ENCODE measurements around the gene ASIC3.

DNA sequence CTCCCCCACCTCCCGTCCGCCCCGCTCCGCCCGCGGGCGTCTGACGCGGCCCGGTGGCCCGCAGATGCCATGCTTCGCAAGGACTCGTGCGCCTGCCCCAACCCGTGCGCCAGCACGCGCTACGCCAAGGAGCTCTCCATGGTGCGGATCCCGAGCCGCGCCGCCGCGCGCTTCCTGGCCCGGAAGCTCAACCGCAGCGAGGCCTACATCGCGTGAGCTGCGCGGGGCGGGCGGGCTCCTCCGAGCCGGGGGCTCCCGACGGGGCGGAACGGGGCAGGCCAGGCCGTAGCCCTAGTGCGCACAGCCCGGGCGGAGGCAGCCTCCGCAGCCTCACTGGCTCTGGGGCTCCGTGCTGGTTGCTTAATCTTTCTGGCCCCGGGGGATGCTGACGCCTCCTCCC is 2.8 kb downstream of the ASIC3 start:
- no peak for TF ChIP-seq CTCF (conservative IDR thresholded peaks at IDR 0.05)
- no peak for TF ChIP-seq ZFX (IDR thresholded peaks at IDR 0.05)
